HEK293T (cell line): ENCODE measurements around the gene TBC1D8.
A peak's percentile ranks its signal among the peaks of the same experiment; 100 is the strongest.

ENCODE experiments used
- CTCF ChIA-PET: fragments of 350-600 bp; formaldehyde crosslinking; extraction: SDS; loops from one replicate; lab custom pipeline; 2021; ENCODE audit warnings: antibody characterized with exemption, inconsistent platforms; lab: Yijun Ruan, JAX
- POLR2A ChIA-PET: fragments of 350-600 bp; formaldehyde crosslinking; extraction: SDS; loops from one replicate; lab custom pipeline; 2020; ENCODE audit warnings: antibody characterized with exemption, inconsistent platforms; lab: Yijun Ruan, JAX
- DNase-seq: peaks from one replicate; pipeline ENCODE4 v3.0.0; 2012; ENCODE audit warnings: mixed read lengths; ENCODE audit errors: extremely low spot score
- ARNT ChIP-seq: fragments of 450-650 bp; IDR thresholded peaks from 2 replicates; pipeline ENCODE4 v1.6.1; 2017; ENCODE audit warnings: mild to moderate bottlenecking
- BHLHE40 ChIP-seq: fragments of 450-650 bp; IDR thresholded peaks from 2 replicates; pipeline ENCODE4 v1.6.1; 2016; ENCODE audit warnings: mild to moderate bottlenecking, moderate library complexity, borderline replicate concordance
- CTBP1 ChIP-seq: fragments of 450-650 bp; IDR thresholded peaks from 2 replicates; pipeline ENCODE4 v1.6.1; 2016; ENCODE audit warnings: borderline replicate concordance
- ELF4 ChIP-seq: fragments of 450-650 bp; IDR thresholded peaks from 2 replicates; pipeline ENCODE4 v1.6.1; 2017; ENCODE audit warnings: antibody characterized with exemption
- FOXA1 ChIP-seq: fragments of 450-650 bp; IDR thresholded peaks from 2 replicates; pipeline ENCODE4 v1.6.1; 2016; ENCODE audit warnings: mild to moderate bottlenecking
- FOXK2 ChIP-seq: fragments of 450-650 bp; IDR thresholded peaks from 2 replicates; pipeline ENCODE4 v1.6.1; 2016; ENCODE audit warnings: mild to moderate bottlenecking
- FOXM1 ChIP-seq: fragments of 450-650 bp; IDR thresholded peaks from 2 replicates; pipeline ENCODE4 v1.6.1; 2017; ENCODE audit warnings: mild to moderate bottlenecking, borderline replicate concordance
- HDGF ChIP-seq: fragments of 450-650 bp; IDR thresholded peaks from 2 replicates; pipeline ENCODE4 v1.6.1; 2017; ENCODE audit warnings: antibody characterized with exemption, borderline replicate concordance
- L3MBTL2 ChIP-seq: fragments of 450-650 bp; conservative IDR thresholded peaks from 2 replicates; pipeline ENCODE4 v1.6.1; 2016; ENCODE audit warnings: mild to moderate bottlenecking
- LEF1 ChIP-seq: fragments of 450-650 bp; IDR thresholded peaks from 2 replicates; pipeline ENCODE4 v1.6.1; 2017; ENCODE audit warnings: mild to moderate bottlenecking, borderline replicate concordance
- NFRKB ChIP-seq: fragments of 450-650 bp; IDR thresholded peaks from 2 replicates; pipeline ENCODE4 v1.6.1; 2016; ENCODE audit warnings: mild to moderate bottlenecking, moderate library complexity
- PKNOX1 ChIP-seq: fragments of 450-650 bp; IDR thresholded peaks from 2 replicates; pipeline ENCODE4 v1.6.1; 2016
- SP1 ChIP-seq: fragments of 450-650 bp; IDR thresholded peaks from 2 replicates; pipeline ENCODE4 v1.6.1; 2017
- SUZ12 ChIP-seq: fragments of 450-650 bp; IDR thresholded peaks from 2 replicates; pipeline ENCODE4 v1.6.1; 2016; ENCODE audit warnings: mild to moderate bottlenecking
- TARDBP ChIP-seq: fragments of 450-650 bp; IDR thresholded peaks from 2 replicates; pipeline ENCODE4 v1.6.1; 2016
- ZNF384 ChIP-seq: fragments of 450-650 bp; IDR thresholded peaks from 2 replicates; pipeline ENCODE4 v1.6.1; 2016

Gene TBC1D8

GRCh38 chr2:100999995-101000394, 151.2 kb downstream of the TBC1D8 start:
- POLR2A ChIA-PET: interaction anchor here (0.5 to 1.2 kb wide), 2 partner anchors 151 to 218 kb away, joined by 3 to 4 read pairs; partner anchors contain the start of gene TBC1D8
- no peak for DNase-seq
- TF ChIP-seq LEF1 (no peak), NFRKB (no peak), FOXK2 (no peak), PKNOX1 (peak; percentile 64), ZNF384 (no peak), SP1 (no peak)
- CTCF ChIA-PET: no interaction called here

- CTCF ChIA-PET: no interaction called here
- POLR2A ChIA-PET: no interaction called here
- TF ChIP-seq ZNF384: no peak
- TF ChIP-seq HDGF: no peak
- no peak for TF ChIP-seq SUZ12
- TF ChIP-seq NFRKB: no peak
- no peak for TF ChIP-seq ELF4
- no peak for TF ChIP-seq TARDBP
- no peak for TF ChIP-seq LEF1
- no peak for TF ChIP-seq FOXM1
- TF ChIP-seq FOXA1: no peak
- no peak for TF ChIP-seq ARNT
- TF ChIP-seq FOXK2: no peak
- no peak for DNase-seq
Observed at GRCh38 chr2:100998235-100998573, 153.0 kb downstream of the TBC1D8 start.

- POLR2A ChIA-PET: no interaction called here
- CTCF ChIA-PET: no interaction called here
- TF ChIP-seq ELF4 (no peak), FOXK2 (no peak), PKNOX1 (no peak), ARNT (no peak), LEF1 (no peak), CTBP1 (no peak)
- DNase-seq: no peak
Observed at GRCh38 chr2:100997509-100998234, 153.5 kb downstream of the TBC1D8 start.

GRCh38 chr2:100995309-100996075, 155.7 kb downstream of the TBC1D8 start:
- TF ChIP-seq CTBP1 (no peak), TARDBP (no peak), LEF1 (no peak), NFRKB (no peak), BHLHE40 (no peak), L3MBTL2 (no peak), ELF4 (no peak), SP1 (no peak), FOXK2 (no peak), ZNF384 (no peak), HDGF (no peak)
- ChIA-PET POLR2A (no interaction called here), CTCF (no interaction called here)
- DNase-seq: no peak

GRCh38 chr2:100993294-100993693, 157.9 kb downstream of the TBC1D8 start:
- POLR2A ChIA-PET: interaction anchor here (0.8 kb wide), 1 partner anchor 9 kb away, joined by 5 read pairs; the partner anchor contains the start of gene RPL31
- TF ChIP-seq FOXM1 (no peak), SUZ12 (no peak), L3MBTL2 (no peak), LEF1 (no peak), ZNF384 (no peak), TARDBP (no peak), ARNT (no peak), CTBP1 (no peak)
- CTCF ChIA-PET: no interaction called here
- no peak for DNase-seq

GRCh38 chr2:100992262-100992661, 158.9 kb downstream of the TBC1D8 start:
- CTCF ChIA-PET: no interaction called here
- DNase-seq: no peak
- TF ChIP-seq TARDBP: no peak
- no peak for TF ChIP-seq FOXM1
- no peak for TF ChIP-seq ZNF384
- no peak for TF ChIP-seq ELF4
- TF ChIP-seq SP1: no peak
- TF ChIP-seq LEF1: no peak
- TF ChIP-seq CTBP1: no peak
- POLR2A ChIA-PET: interaction anchor here (2.0 kb wide), 1 partner anchor 10 kb away, joined by 6 read pairs; the partner anchor contains the start of gene RPL31

- TF ChIP-seq NFRKB (no peak), SUZ12 (no peak), BHLHE40 (no peak), PKNOX1 (no peak), TARDBP (no peak), ARNT (no peak), SP1 (no peak), LEF1 (no peak), ELF4 (no peak), L3MBTL2 (no peak), HDGF (no peak), FOXK2 (no peak)
- no peak for DNase-seq
- ChIA-PET POLR2A (interaction anchor here (2.0 kb wide), 1 partner anchor 11 kb away, joined by 6 read pairs; the partner anchor contains the start of gene RPL31), CTCF (interaction anchor here (1.0 kb wide), 1 partner anchor 381 kb away, joined by 3 read pairs; no protein-coding TSS in a partner anchor)
Observed at GRCh38 chr2:100991404-100991773, 159.8 kb downstream of the TBC1D8 start.
